Hepatocyte (in vitro differentiated cells): ENCODE data around the gene AGAP2.

Experiments
- EZH2 ChIP-seq: fragments of 200-600 bp; sonication (generic); IDR thresholded peaks from 2 replicates; pipeline ENCODE4 v1.6.1; 2016; ENCODE audit warnings: antibody characterized with exemption, mild to moderate bottlenecking, borderline replicate concordance
- EZH2phosphoT487 ChIP-seq: fragments of 200-600 bp; sonication (generic); IDR thresholded peaks from one replicate; pipeline ENCODE4 v1.6.1; 2018; ENCODE audit warnings: antibody characterized with exemption, mild to moderate bottlenecking, low read depth, moderate library complexity; ENCODE audit not compliant: unreplicated experiment, severe bottlenecking
- TF ChIP-seq, protein P1 (sequence below): fragments of 200-600 bp; sonication (generic); IDR thresholded peaks from 2 replicates; pipeline ENCODE4 v1.5.1; 2016; ENCODE audit warnings: antibody characterized with exemption, mild to moderate bottlenecking; ENCODE audit not compliant: poor library complexity

DNA sequence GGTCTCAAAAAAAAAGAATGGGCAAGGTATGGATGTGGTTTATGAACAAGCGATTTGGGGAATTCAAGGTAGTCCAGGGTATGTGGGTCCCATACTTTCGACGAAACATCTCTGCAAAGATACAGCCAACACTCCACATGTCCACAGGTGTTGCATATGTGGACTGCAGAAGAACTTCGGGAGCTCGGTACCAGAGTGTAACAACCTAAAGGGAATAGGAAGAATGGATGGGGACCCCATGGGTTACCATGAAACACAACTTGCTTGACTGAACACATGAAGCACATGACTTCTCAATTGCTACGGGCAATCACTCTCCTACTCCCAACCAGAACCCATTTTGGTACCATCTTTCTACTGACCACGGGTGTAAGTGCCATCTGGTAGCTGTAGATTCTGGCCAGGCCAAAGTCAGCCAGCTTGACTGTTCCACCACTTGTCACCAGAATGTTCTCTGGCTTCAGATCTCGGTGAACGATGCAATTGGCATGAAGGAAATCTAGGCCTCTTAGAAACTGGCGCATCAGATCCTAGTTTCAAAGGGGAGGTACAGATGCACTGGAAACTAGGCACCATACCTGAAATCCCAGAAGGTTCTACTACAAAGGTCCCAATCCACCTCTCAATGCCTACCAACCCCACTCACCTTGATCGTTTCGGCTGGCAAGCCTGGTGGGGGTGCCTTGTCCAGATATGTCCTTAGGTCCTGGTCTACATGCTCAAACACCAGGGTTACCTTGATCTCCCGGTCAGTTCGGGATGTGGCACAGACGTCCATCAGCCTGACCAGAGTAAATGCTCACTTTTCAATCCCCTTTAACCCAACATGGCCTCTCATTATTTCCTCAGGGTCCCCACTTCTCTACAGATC is 12.3 kb upstream of the AGAP2 start:
- no peak for TF ChIP-seq EZH2phosphoT487
- TF ChIP-seq, protein P1, sequence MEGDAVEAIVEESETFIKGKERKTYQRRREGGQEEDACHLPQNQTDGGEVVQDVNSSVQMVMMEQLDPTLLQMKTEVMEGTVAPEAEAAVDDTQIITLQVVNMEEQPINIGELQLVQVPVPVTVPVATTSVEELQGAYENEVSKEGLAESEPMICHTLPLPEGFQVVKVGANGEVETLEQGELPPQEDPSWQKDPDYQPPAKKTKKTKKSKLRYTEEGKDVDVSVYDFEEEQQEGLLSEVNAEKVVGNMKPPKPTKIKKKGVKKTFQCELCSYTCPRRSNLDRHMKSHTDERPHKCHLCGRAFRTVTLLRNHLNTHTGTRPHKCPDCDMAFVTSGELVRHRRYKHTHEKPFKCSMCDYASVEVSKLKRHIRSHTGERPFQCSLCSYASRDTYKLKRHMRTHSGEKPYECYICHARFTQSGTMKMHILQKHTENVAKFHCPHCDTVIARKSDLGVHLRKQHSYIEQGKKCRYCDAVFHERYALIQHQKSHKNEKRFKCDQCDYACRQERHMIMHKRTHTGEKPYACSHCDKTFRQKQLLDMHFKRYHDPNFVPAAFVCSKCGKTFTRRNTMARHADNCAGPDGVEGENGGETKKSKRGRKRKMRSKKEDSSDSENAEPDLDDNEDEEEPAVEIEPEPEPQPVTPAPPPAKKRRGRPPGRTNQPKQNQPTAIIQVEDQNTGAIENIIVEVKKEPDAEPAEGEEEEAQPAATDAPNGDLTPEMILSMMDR, result no peak
- no peak for TF ChIP-seq EZH2
